Rectal smooth muscle tissue (tissue), 1 donor: ENCODE results near the gene RAD51B.

Source experiments
- H3K27ac ChIP-seq: one replicate; pipeline ENCODE4 v1.7.0; 2013; ENCODE audit warnings: low read depth, low read length, inconsistent platforms
- H3K27me3 ChIP-seq: one replicate; pipeline ENCODE4 v1.7.0; 2013; ENCODE audit warnings: low read length; ENCODE audit not compliant: control insufficient read depth, insufficient read depth
- H3K36me3 ChIP-seq: one replicate; pipeline ENCODE4 v1.7.0; 2013; ENCODE audit warnings: low read length; ENCODE audit not compliant: control insufficient read depth, insufficient read depth
- H3K4me1 ChIP-seq: one replicate; pipeline ENCODE4 v1.7.0; 2013; ENCODE audit warnings: low read length; ENCODE audit not compliant: control insufficient read depth, insufficient read depth
- H3K4me3 ChIP-seq: one replicate; pipeline ENCODE4 v1.7.0; 2013; ENCODE audit warnings: low read length
- H3K9ac ChIP-seq: one replicate; pipeline ENCODE4 v1.7.0; 2013; ENCODE audit warnings: low read length

RAD51B gene

GRCh38 chr14:68669603-68670358 lies 850.2 kb downstream of the RAD51B start:
- Histone ChIP-seq H3K9ac (no peak overlapping the region), H3K27ac (peak overlapping the region; percentile 33), H3K36me3 (no peaks in the 10 kb centered on the region), H3K27me3 (no peaks in the 10 kb centered on the region), H3K4me1 (peaks cover 56% of the 10 kb centered on the region), H3K4me3 (no peak overlapping the region)

- no peak overlapping the region for H3K9ac ChIP-seq
- no peaks in the 10 kb centered on the region for H3K27me3 ChIP-seq
- no peak overlapping the region for H3K4me3 ChIP-seq
- no peaks in the 10 kb centered on the region for H3K36me3 ChIP-seq
- no peak overlapping the region for H3K27ac ChIP-seq
- H3K4me1 ChIP-seq: peaks cover 51% of the 10 kb centered on the region
Observed at GRCh38 chr14:68670359-68670715, 850.8 kb downstream of the RAD51B start.

- Histone ChIP-seq H3K36me3 (no peaks in the 10 kb centered on the region), H3K4me3 (no peak overlapping the region), H3K9ac (no peak overlapping the region), H3K4me1 (peaks cover 37% of the 10 kb centered on the region), H3K27me3 (no peaks in the 10 kb centered on the region), H3K27ac (peak overlapping the region; percentile 44)
Observed at GRCh38 chr14:68671909-68672308, 852.3 kb downstream of the RAD51B start.

GRCh38 chr14:68672609-68673285 lies 853.2 kb downstream of the RAD51B start:
- Histone ChIP-seq H3K36me3 (no peaks in the 10 kb centered on the region), H3K4me3 (no peak overlapping the region), H3K9ac (no peak overlapping the region), H3K4me1 (peaks cover 30% of the 10 kb centered on the region), H3K27me3 (no peaks in the 10 kb centered on the region), H3K27ac (peak overlapping the region; percentile 44)

GRCh38 chr14:68673464-68673863 lies 853.9 kb downstream of the RAD51B start:
- Histone ChIP-seq H3K27me3 (no peaks in the 10 kb centered on the region), H3K4me3 (no peak overlapping the region), H3K27ac (no peak overlapping the region), H3K9ac (no peak overlapping the region), H3K36me3 (no peaks in the 10 kb centered on the region), H3K4me1 (peaks cover 28% of the 10 kb centered on the region)

GRCh38 chr14:68674538-68675232 lies 855.1 kb downstream of the RAD51B start:
- Histone ChIP-seq H3K4me1 (peaks cover 25% of the 10 kb centered on the region), H3K4me3 (no peak overlapping the region), H3K36me3 (no peaks in the 10 kb centered on the region), H3K27me3 (no peaks in the 10 kb centered on the region), H3K27ac (no peak overlapping the region), H3K9ac (no peak overlapping the region)

GRCh38 chr14:68675233-68675577 lies 855.6 kb downstream of the RAD51B start:
- Histone ChIP-seq H3K9ac (no peak overlapping the region), H3K27ac (no peak overlapping the region), H3K27me3 (no peaks in the 10 kb centered on the region), H3K36me3 (no peaks in the 10 kb centered on the region), H3K4me3 (no peak overlapping the region), H3K4me1 (peaks cover 24% of the 10 kb centered on the region)

- Histone ChIP-seq H3K36me3 (no peaks in the 10 kb centered on the region), H3K27me3 (no peaks in the 10 kb centered on the region), H3K4me3 (no peak overlapping the region), H3K4me1 (peaks cover 24% of the 10 kb centered on the region), H3K27ac (no peak overlapping the region), H3K9ac (no peak overlapping the region)
Observed at GRCh38 chr14:68676511-68676943, 856.9 kb downstream of the RAD51B start.

GRCh38 chr14:68677476-68677875 lies 857.9 kb downstream of the RAD51B start:
- H3K4me3 ChIP-seq: no peak overlapping the region
- H3K4me1 ChIP-seq: peaks cover 18% of the 10 kb centered on the region
- no peak overlapping the region for H3K27ac ChIP-seq
- H3K36me3 ChIP-seq: no peaks in the 10 kb centered on the region
- no peak overlapping the region for H3K9ac ChIP-seq
- H3K27me3 ChIP-seq: no peaks in the 10 kb centered on the region

GRCh38 chr14:68677901-68678300 lies 858.3 kb downstream of the RAD51B start:
- Histone ChIP-seq H3K27me3 (no peaks in the 10 kb centered on the region), H3K9ac (no peak overlapping the region), H3K36me3 (no peaks in the 10 kb centered on the region), H3K4me1 (peaks cover 14% of the 10 kb centered on the region), H3K4me3 (no peak overlapping the region), H3K27ac (no peak overlapping the region)

GRCh38 chr14:68678471-68678870 lies 858.9 kb downstream of the RAD51B start:
- Histone ChIP-seq H3K4me1 (peaks cover 19% of the 10 kb centered on the region), H3K27ac (no peak overlapping the region), H3K4me3 (no peak overlapping the region), H3K27me3 (no peaks in the 10 kb centered on the region), H3K36me3 (no peaks in the 10 kb centered on the region), H3K9ac (no peak overlapping the region)

GRCh38 chr14:68679301-68679700 lies 859.7 kb downstream of the RAD51B start:
- Histone ChIP-seq H3K36me3 (no peaks in the 10 kb centered on the region), H3K9ac (no peak overlapping the region), H3K4me1 (peaks cover 24% of the 10 kb centered on the region), H3K4me3 (no peak overlapping the region), H3K27ac (no peak overlapping the region), H3K27me3 (no peaks in the 10 kb centered on the region)
